BJ (cell line): ENCODE data around the gene KDM4B. TPM values are rescaled to one million over a fixed set of nuclear protein-coding genes. Genes with fewer than 3 reads are reported as not detected.

Experiments
- CTCF ChIA-PET: fragments of 350-600 bp; formaldehyde crosslinking; extraction: SDS; loops from one replicate; lab custom pipeline; 2021; ENCODE audit warnings: antibody characterized with exemption, inconsistent platforms; lab: Yijun Ruan, JAX
- POLR2A ChIA-PET: fragments of 300-600 bp; sonication (Branson Sonifier 250); formaldehyde crosslinking; extraction: SDS; loops from one replicate; lab custom pipeline; 2021; ENCODE audit warnings: antibody characterized with exemption; lab: Charles Lee
- DNase-seq: peaks from one replicate; pipeline ENCODE4 v3.0.0-alpha.2; 2011; ENCODE audit warnings: low read depth
- H3K27me3 ChIP-seq: 2 replicates; pipeline ENCODE4 v1.6.0; 2011; ENCODE audit warnings: low read length; ENCODE audit not compliant: control insufficient read depth, insufficient read depth
- H3K36me3 ChIP-seq: 2 replicates; pipeline ENCODE4 v1.5.1; 2011; ENCODE audit warnings: low read length; ENCODE audit not compliant: control insufficient read depth, insufficient read depth
- H3K4me3 ChIP-seq: 2 replicates; pipeline ENCODE4 v1.5.1; 2011; ENCODE audit warnings: low read depth, mild to moderate bottlenecking, control low read depth, low read length
- CTCF ChIP-seq: IDR thresholded peaks from 2 replicates; pipeline ENCODE4 v1.5.1; 2011; ENCODE audit warnings: low read depth, mild to moderate bottlenecking, control low read depth, inconsistent platforms, low read length, moderate library complexity; ENCODE audit not compliant: insufficient read depth
- polyA plus RNA-seq: library from polyadenylated mRNA; depleted of rRNA; stranded (reverse); fragments of >200 nt; gene quantifications from 2 replicates; pipeline ENCODE4 v1.2.3, GENCODE V29; 2011

The KDM4B gene
- polyA plus RNA-seq, 1 experiment: 15.2 TPM

GRCh38 chr19:5068233-5069072, 99.5 kb downstream of the KDM4B start:
- ChIA-PET POLR2A (no interaction called here), CTCF (no interaction called here)
- DNase-seq: no peak
- H3K27me3 ChIP-seq: no peaks in the 10 kb centered on the region
- no peak overlapping the region for H3K4me3 ChIP-seq
- H3K36me3 ChIP-seq: peaks cover 43% of the 10 kb centered on the region
- TF ChIP-seq CTCF: no peak

GRCh38 chr19:5070331-5070730, 101.4 kb downstream of the KDM4B start:
- Histone ChIP-seq H3K27me3 (no peaks in the 10 kb centered on the region), H3K36me3 (peaks cover 40% of the 10 kb centered on the region), H3K4me3 (no peak overlapping the region)
- no peak for TF ChIP-seq CTCF
- ChIA-PET CTCF (interaction anchor here (0.9 kb wide), 1 partner anchor 22 kb away, joined by 5 read pairs; no protein-coding TSS in a partner anchor), POLR2A (no interaction called here)
- DNase-seq: no peak

- DNase-seq: no peak
- Histone ChIP-seq H3K27me3 (no peaks in the 10 kb centered on the region), H3K36me3 (peaks cover 42% of the 10 kb centered on the region), H3K4me3 (no peak overlapping the region)
- ChIA-PET CTCF (no interaction called here), POLR2A (no interaction called here)
- TF ChIP-seq CTCF: no peak
These were observed 102.0 kb downstream of the KDM4B start for GRCh38 chr19:5070930-5071329.

GRCh38 chr19:5071579-5071978, 102.7 kb downstream of the KDM4B start:
- no peak for DNase-seq
- H3K36me3 ChIP-seq: peaks cover 42% of the 10 kb centered on the region
- no peak overlapping the region for H3K4me3 ChIP-seq
- no peaks in the 10 kb centered on the region for H3K27me3 ChIP-seq
- no peak for TF ChIP-seq CTCF
- ChIA-PET CTCF (interaction anchor here (1.1 kb wide), 1 partner anchor 23 kb away, joined by 3 read pairs; no protein-coding TSS in a partner anchor), POLR2A (no interaction called here)

- ChIA-PET POLR2A (no interaction called here), CTCF (interaction anchor here (1.1 kb wide), 1 partner anchor 23 kb away, joined by 3 read pairs; no protein-coding TSS in a partner anchor)
- H3K4me3 ChIP-seq: no peak overlapping the region
- TF ChIP-seq CTCF: no peak
- no peak for DNase-seq
- no peaks in the 10 kb centered on the region for H3K27me3 ChIP-seq
- H3K36me3 ChIP-seq: peaks cover 43% of the 10 kb centered on the region
These were observed 103.2 kb downstream of the KDM4B start for GRCh38 chr19:5072115-5072514.
